ENCODE results near the gene SNORC. TPM values are rescaled to one million over a fixed set of nuclear protein-coding genes. Genes with fewer than 3 reads are reported as not detected.
A peak's percentile ranks its signal among the peaks of the same experiment; 100 is the strongest.

Gene SNORC
- total and polyA plus RNA-seq, 2 of the 13 experiments (the other 11 are each of a cell fraction or from before 2014, with no cell fraction given): 59.1 to 86.1 TPM

- TF ChIP-seq TEF (CRISPR knock-in tag; IDR thresholded peaks at IDR 0.05): no peak; the same call in 1 of the 2 replicates
- peak; percentile 69 for TF ChIP-seq TCF7 (IDR thresholded peaks at IDR 0.05; ENCODE audit: low read depth)
- TF ChIP-seq, protein P1, sequence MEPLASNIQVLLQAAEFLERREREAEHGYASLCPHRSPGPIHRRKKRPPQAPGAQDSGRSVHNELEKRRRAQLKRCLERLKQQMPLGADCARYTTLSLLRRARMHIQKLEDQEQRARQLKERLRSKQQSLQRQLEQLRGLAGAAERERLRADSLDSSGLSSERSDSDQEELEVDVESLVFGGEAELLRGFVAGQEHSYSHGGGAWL (CRISPR knock-in tag; IDR thresholded peaks at IDR 0.05): peak; percentile 36; the same call in 1 of the 2 replicates
- peak; percentile 65; the same call in 1 of the 2 replicates for TF ChIP-seq ZNF816 (CRISPR knock-in tag; IDR thresholded peaks at IDR 0.05; ENCODE audit: borderline replicate concordance)
- TF ChIP-seq, protein P2, sequence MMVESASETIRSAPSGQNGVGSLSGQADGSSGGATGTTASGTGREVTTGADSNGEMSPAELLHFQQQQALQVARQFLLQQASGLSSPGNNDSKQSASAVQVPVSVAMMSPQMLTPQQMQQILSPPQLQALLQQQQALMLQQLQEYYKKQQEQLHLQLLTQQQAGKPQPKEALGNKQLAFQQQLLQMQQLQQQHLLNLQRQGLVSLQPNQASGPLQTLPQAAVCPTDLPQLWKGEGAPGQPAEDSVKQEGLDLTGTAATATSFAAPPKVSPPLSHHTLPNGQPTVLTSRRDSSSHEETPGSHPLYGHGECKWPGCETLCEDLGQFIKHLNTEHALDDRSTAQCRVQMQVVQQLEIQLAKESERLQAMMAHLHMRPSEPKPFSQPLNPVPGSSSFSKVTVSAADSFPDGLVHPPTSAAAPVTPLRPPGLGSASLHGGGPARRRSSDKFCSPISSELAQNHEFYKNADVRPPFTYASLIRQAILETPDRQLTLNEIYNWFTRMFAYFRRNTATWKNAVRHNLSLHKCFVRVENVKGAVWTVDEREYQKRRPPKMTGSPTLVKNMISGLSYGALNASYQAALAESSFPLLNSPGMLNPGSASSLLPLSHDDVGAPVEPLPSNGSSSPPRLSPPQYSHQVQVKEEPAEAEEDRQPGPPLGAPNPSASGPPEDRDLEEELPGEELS (CRISPR knock-in tag; IDR thresholded peaks at IDR 0.05): peak; percentile 89
- peak; percentile 66 for TF ChIP-seq JUND (CRISPR knock-in tag; IDR thresholded peaks at IDR 0.05)
- no peak for TF ChIP-seq IRF1 (CRISPR knock-in tag; IDR thresholded peaks at IDR 0.05; ENCODE audit: low read depth)
- TF ChIP-seq ZNF615 (CRISPR knock-in tag; IDR thresholded peaks at IDR 0.05; ENCODE audit: borderline replicate concordance): 0 out of 2 replicates have a peak, but pooled peaks have one; percentile 44
- TF ChIP-seq ZFP82 (CRISPR knock-in tag; IDR thresholded peaks at IDR 0.05; ENCODE audit: borderline replicate concordance): no peak
- TF ChIP-seq ZMYM4 (CRISPR knock-in tag; IDR thresholded peaks at IDR 0.05): peak; percentile 95
- peak; percentile 99 for TF ChIP-seq SMAD3 (CRISPR knock-in tag; IDR thresholded peaks at IDR 0.05)
- TF ChIP-seq, protein P3, sequence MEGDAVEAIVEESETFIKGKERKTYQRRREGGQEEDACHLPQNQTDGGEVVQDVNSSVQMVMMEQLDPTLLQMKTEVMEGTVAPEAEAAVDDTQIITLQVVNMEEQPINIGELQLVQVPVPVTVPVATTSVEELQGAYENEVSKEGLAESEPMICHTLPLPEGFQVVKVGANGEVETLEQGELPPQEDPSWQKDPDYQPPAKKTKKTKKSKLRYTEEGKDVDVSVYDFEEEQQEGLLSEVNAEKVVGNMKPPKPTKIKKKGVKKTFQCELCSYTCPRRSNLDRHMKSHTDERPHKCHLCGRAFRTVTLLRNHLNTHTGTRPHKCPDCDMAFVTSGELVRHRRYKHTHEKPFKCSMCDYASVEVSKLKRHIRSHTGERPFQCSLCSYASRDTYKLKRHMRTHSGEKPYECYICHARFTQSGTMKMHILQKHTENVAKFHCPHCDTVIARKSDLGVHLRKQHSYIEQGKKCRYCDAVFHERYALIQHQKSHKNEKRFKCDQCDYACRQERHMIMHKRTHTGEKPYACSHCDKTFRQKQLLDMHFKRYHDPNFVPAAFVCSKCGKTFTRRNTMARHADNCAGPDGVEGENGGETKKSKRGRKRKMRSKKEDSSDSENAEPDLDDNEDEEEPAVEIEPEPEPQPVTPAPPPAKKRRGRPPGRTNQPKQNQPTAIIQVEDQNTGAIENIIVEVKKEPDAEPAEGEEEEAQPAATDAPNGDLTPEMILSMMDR (CRISPR knock-in tag; IDR thresholded peaks at IDR 0.05): 0 out of 2 replicates have a peak, but pooled peaks have one; percentile 22
- TF ChIP-seq NCOA2 (CRISPR knock-in tag; IDR thresholded peaks at IDR 0.05): peak; percentile 90
- peak; percentile 88 for TF ChIP-seq ZEB1 (IDR thresholded peaks at IDR 0.05; ENCODE audit: insufficient replicate concordance, low read depth)
- no peak for TF ChIP-seq FOXM1 (CRISPR knock-in tag; IDR thresholded peaks at IDR 0.05)
- TF ChIP-seq TFAP4 (IDR thresholded peaks at IDR 0.05; ENCODE audit: borderline replicate concordance, low read depth): peak; percentile 66; the same call in 1 of the 2 replicates
- no peak for TF ChIP-seq KLF13 (CRISPR knock-in tag; IDR thresholded peaks at IDR 0.05)
- TF ChIP-seq SIX4 (CRISPR knock-in tag; IDR thresholded peaks at IDR 0.05): peak; percentile 89
- TF ChIP-seq ZNF510 (CRISPR knock-in tag; IDR thresholded peaks at IDR 0.05; ENCODE audit: low read depth): no peak
- TF ChIP-seq ZNF883 (CRISPR knock-in tag; IDR thresholded peaks at IDR 0.05; ENCODE audit: not compliant biosample characterization): no peak
- TF ChIP-seq SIX1 (CRISPR knock-in tag; IDR thresholded peaks at IDR 0.05; ENCODE audit: borderline replicate concordance): peak; percentile 80; the same call in 1 of the 2 replicates
- no peak for TF ChIP-seq ZNF619 (CRISPR knock-in tag; IDR thresholded peaks at IDR 0.05)
These were observed 12.9 kb upstream of the SNORC start (continued) for GRCh38 chr2:232857158-232857563.
